HG02571 (cell line): Measurements from ENCODE around the gene PTPRH.

Source experiments
- ATAC-seq: cut with Tn5 transposase; IDR thresholded peaks from one replicate; pipeline ENCODE4 v1.9.1; 2021; ENCODE audit warnings: mild to moderate bottlenecking, moderate library complexity; ENCODE audit not compliant: unreplicated experiment

PTPRH gene

GRCh38 chr19:55245236-55245904, 36.1 kb upstream of the PTPRH start:
- no peak for ATAC-seq

GRCh38 chr19:55244004-55244680, 34.8 kb upstream of the PTPRH start:
- ATAC-seq: no peak

GRCh38 chr19:55242517-55242916, 33.2 kb upstream of the PTPRH start:
- ATAC-seq: no peak

GRCh38 chr19:55241935-55242464, 32.7 kb upstream of the PTPRH start:
- no peak for ATAC-seq

GRCh38 chr19:55241143-55241934, 32.0 kb upstream of the PTPRH start:
- ATAC-seq: no peak

GRCh38 chr19:55240713-55241020, 31.4 kb upstream of the PTPRH start:
- ATAC-seq: no peak

- no peak for ATAC-seq
Observed at GRCh38 chr19:55239004-55239403, 29.7 kb upstream of the PTPRH start.

- ATAC-seq: no peak
Observed at GRCh38 chr19:55238030-55238429, 28.7 kb upstream of the PTPRH start.

GRCh38 chr19:55232986-55233385, 23.7 kb upstream of the PTPRH start:
- ATAC-seq: no peak

- ATAC-seq: no peak
Observed at GRCh38 chr19:55232286-55232602, 22.9 kb upstream of the PTPRH start.

GRCh38 chr19:55231391-55232285, 22.3 kb upstream of the PTPRH start:
- no peak for ATAC-seq

- no peak for ATAC-seq
Observed at GRCh38 chr19:55230780-55231179, 21.5 kb upstream of the PTPRH start.

GRCh38 chr19:55230329-55230728, 21.0 kb upstream of the PTPRH start:
- no peak for ATAC-seq

GRCh38 chr19:55229789-55230182, 20.5 kb upstream of the PTPRH start:
- ATAC-seq: no peak

- ATAC-seq: no peak
Observed at GRCh38 chr19:55229145-55229788, 20.0 kb upstream of the PTPRH start.

- ATAC-seq: no peak
Observed at GRCh38 chr19:55228403-55229031, 19.2 kb upstream of the PTPRH start, which contains the start of gene TMEM86B. Gene TMEM86B, minus strand, starts transcription at chr19:55228763. Its CDS starts 22 bp downstream, at chr19:55228741.

- ATAC-seq: no peak
Observed at GRCh38 chr19:55228015-55228391, 18.7 kb upstream of the PTPRH start.

GRCh38 chr19:55227241-55228014, 18.1 kb upstream of the PTPRH start:
- ATAC-seq: no peak

- no peak for ATAC-seq
Observed at GRCh38 chr19:55226788-55227187, 17.5 kb upstream of the PTPRH start.
